ENCODE data around the gene FBXO40.
"Not testable (repeated sequence)": the region's sequence is repeated elsewhere in the genome, so short reads cannot be mapped to it uniquely, and the experiment has no call there.

Gene FBXO40

DNA sequence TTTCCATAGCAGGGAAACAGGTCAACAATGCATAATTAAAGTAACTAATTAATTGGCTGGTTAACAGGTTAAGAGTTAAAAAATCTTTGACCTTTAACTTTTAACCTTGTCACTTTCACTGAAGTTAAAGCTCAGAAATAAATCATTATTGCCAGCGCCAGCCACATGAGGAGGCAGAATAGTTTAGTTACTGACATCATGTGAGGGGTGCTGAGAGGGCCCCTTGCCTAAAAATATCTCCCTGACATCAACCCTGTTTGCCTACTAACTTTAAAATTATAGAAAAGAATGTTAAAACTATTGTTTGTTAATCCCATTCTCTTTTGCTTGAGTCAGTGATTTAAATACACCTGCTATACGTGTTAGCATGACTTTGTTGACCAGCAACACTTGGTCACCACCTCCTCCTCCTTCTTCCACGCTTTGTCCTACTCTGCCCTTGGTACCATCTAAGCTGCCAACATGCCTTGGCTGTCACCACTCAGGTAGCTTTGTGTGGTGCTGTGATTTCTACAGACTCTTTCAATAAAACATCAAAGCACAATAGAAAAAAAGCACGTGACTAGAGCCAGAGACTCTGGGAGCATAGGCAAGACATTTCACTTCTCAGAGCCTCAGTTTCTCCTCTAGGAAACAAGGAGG lies 2.7 kb downstream of the FBXO40 start:
- no peak for FAIRE-seq
- DNase-seq (ENCODE audit: insufficient read length, low spot score), result no peak
- no peak for TF ChIP-seq CTCF (IDR thresholded peaks at IDR 0.05; ENCODE audit: insufficient read depth, missing control alignments)

DNA sequence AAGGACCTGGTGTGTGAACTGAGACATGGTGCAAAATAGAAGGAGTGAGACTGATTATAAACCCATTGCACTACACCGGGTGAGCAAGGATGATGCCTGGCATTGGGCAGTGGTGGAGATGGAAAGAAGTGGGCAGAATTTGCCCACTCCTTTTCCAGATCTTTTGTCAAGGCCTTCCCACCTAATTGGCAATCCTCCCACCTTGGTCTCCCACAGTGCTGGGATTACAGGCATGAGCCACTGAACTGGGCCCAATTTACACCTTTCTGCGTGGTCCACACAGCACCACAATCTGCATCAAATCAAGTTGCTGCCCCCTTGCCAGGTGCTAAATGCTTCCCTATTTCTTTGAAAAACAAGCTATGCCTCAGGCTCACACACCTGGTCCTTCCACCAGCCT lies 5.4 kb downstream of the FBXO40 start:
- FAIRE-seq (no peak), DNase-seq (ENCODE audit: insufficient read length, low spot score) (no peak)
- no peak for TF ChIP-seq CTCF (IDR thresholded peaks at IDR 0.05; ENCODE audit: insufficient read depth, missing control alignments)

- not testable (repeated sequence) for FAIRE-seq; DNase-seq (ENCODE audit: insufficient read length, low spot score)
Measured at GRCh38 chr3:121599900-121600299, 6.7 kb downstream of the FBXO40 start.

DNA sequence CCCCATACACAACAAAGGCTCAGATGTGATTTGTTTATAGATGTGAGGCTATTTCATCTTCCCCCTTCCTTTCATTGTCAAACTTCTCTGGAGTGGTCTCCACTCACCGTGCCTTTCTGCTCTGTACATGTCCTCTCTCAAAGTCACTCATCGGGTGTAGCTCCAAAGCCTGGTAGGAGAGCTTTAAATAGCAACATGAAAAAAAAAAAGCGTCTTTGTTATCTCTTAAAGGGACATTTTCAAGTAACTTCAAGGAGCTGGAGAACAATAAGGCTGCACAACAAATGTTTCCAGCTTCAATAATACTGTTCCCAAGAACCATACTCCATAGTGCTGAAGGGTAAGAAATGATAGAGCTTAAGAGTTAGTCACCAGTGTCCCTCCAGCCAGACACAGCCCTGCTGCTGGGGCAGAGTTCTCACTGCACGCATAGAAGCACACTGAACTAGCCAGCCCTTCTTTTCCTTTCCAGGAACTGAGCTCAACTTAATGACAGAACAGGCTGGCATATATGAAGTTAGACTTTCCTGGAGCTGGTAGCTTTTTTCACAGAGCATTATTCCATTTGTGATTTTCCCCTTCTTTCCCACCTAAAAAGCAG lies 8.1 kb downstream of the FBXO40 start:
- DNase-seq (ENCODE audit: insufficient read length, low spot score) (no peak), FAIRE-seq (no peak)
- TF ChIP-seq CTCF (IDR thresholded peaks at IDR 0.05; ENCODE audit: insufficient read depth, missing control alignments), result no peak

DNA sequence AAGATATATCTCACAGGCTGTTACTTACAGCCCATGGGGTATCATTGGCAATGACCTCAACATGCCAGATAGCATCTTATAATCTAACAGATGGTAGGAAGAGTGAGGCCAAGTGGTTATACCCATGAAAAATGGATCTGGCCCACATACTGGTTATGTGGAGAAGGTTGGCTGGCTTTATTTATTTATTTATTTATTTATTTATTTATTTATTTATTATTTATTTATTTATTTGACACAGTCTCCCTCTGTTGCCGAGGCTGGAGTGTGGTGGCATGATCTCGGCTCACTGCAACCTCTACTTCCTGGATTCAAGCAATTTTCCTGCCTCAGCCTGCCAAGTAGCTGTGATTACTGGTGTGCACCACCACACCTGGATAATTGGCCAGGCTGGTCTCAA lies 11.6 kb downstream of the FBXO40 start:
- DNase-seq (ENCODE audit: insufficient read length, low spot score) (no peak), FAIRE-seq (no peak)
- no peak for TF ChIP-seq CTCF (IDR thresholded peaks at IDR 0.05; ENCODE audit: insufficient read depth, missing control alignments)

DNA sequence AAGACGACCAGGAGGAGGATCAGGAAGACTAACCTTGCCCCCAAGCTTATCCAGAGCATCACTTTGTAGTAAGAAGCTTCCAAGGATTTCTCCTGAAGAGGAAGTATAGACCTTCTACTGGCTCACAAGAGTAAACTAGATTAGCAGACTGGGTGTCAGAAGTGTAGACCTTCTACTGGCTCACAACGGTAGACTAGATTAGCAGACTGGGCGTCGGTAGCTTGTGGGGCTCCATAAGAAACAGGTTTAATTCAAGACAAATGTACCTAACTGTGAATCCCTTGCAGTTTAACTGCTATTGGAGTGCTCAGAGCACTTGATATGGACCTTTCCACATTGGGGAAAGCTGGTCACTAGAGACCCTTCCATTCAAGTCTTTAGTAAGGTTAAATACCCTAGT lies 12.9 kb downstream of the FBXO40 start:
- FAIRE-seq, result no peak
- TF ChIP-seq CTCF (IDR thresholded peaks at IDR 0.05; ENCODE audit: insufficient read depth, missing control alignments), result no peak
- DNase-seq (ENCODE audit: insufficient read length, low spot score), result no peak

DNA sequence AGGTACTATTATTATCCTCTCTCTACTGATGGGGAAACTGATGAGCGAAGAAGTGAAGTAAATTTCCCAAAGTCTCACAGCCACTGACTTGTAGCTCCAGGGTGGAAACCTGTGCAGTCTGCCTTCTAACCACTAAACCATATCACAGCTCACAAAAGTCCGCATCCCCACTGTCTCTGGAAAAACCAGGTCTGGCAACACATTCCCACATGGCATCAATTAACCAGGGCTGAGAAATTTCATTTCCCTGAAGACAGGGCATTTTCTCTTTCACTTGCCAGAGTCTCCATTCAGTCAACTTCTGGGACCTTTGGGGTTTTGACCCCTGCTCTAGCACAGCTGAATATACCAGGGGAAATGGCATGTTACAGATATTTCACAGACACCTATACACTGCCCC lies 26.5 kb downstream of the FBXO40 start:
- DNase-seq (ENCODE audit: insufficient read length, low spot score) (no peak), FAIRE-seq (no peak)
- TF ChIP-seq CTCF (IDR thresholded peaks at IDR 0.05; ENCODE audit: insufficient read depth, missing control alignments), result no peak

Data from D721Med (cell line).